HG03565 (cell line): ENCODE measurements around the gene RBBP8.
"Not testable (repeated sequence)": the region's sequence is repeated elsewhere in the genome, so short reads cannot be mapped to it uniquely, and the experiment has no call there.

Experiments used
- ATAC-seq: cut with Tn5 transposase; IDR thresholded peaks from one replicate; pipeline ENCODE4 v1.9.1; 2021; ENCODE audit warnings: mild to moderate bottlenecking, moderate library complexity; ENCODE audit not compliant: unreplicated experiment

RBBP8 gene

GRCh38 chr18:22939649-22940048 is 6.5 kb downstream of the RBBP8 start:
- ATAC-seq: no peak

GRCh38 chr18:22943847-22944246 is 10.7 kb downstream of the RBBP8 start:
- no peak for ATAC-seq

GRCh38 chr18:22946217-22946616 is 13.1 kb downstream of the RBBP8 start:
- ATAC-seq: peak; percentile 59

- ATAC-seq: no peak
Observed at GRCh38 chr18:22946846-22947245, 13.7 kb downstream of the RBBP8 start.

- ATAC-seq: no peak
Observed at GRCh38 chr18:22951823-22952222, 18.7 kb downstream of the RBBP8 start.

GRCh38 chr18:22952525-22952924 is 19.4 kb downstream of the RBBP8 start:
- ATAC-seq: no peak

GRCh38 chr18:22953982-22954381 is 20.9 kb downstream of the RBBP8 start:
- not testable (repeated sequence) for ATAC-seq

GRCh38 chr18:22956226-22956625 is 23.1 kb downstream of the RBBP8 start:
- ATAC-seq: no peak

- ATAC-seq: no peak
Observed at GRCh38 chr18:22961156-22961555, 28.0 kb downstream of the RBBP8 start.

- ATAC-seq: no peak
Observed at GRCh38 chr18:22962004-22962403, 28.9 kb downstream of the RBBP8 start.

- ATAC-seq: no peak
Observed at GRCh38 chr18:22964116-22964515, 31.0 kb downstream of the RBBP8 start.

- ATAC-seq: no peak
Observed at GRCh38 chr18:22964722-22965121, 31.6 kb downstream of the RBBP8 start.

GRCh38 chr18:22971038-22971437 is 37.9 kb downstream of the RBBP8 start:
- no peak for ATAC-seq

- no peak for ATAC-seq
Observed at GRCh38 chr18:22974001-22974400, 40.9 kb downstream of the RBBP8 start.

GRCh38 chr18:22974707-22975106 is 41.6 kb downstream of the RBBP8 start:
- no peak for ATAC-seq

GRCh38 chr18:22975508-22975907 is 42.4 kb downstream of the RBBP8 start:
- no peak for ATAC-seq

- no peak for ATAC-seq
Observed at GRCh38 chr18:22977847-22978701, 44.9 kb downstream of the RBBP8 start.

GRCh38 chr18:22980394-22980793 is 47.3 kb downstream of the RBBP8 start:
- ATAC-seq: no peak

- ATAC-seq: no peak
Observed at GRCh38 chr18:22981274-22982133, 48.4 kb downstream of the RBBP8 start.

- no peak for ATAC-seq
Observed at GRCh38 chr18:22983175-22983574, 50.0 kb downstream of the RBBP8 start.

- no peak for ATAC-seq
Observed at GRCh38 chr18:22985250-22985649, 52.1 kb downstream of the RBBP8 start.
